Stimulated activated CD4-positive, alpha-beta T cell treated with anti-CD3 and anti-CD28 coated beads, Interleukin-2, amount 100 ng/mL, for 48 hours (primary cell): Measurements from ENCODE around the gene B3GALT6.
A peak's percentile ranks its signal among the peaks of the same experiment; 100 is the strongest.
"Not testable (repeated sequence)": the region's sequence is repeated elsewhere in the genome, so short reads cannot be mapped to it uniquely, and the experiment has no call there.

Source experiments
- DNase-seq, 2 donors: peaks; one replicate each; pipeline ENCODE4 v3.0.0-alpha.2; 2020

The B3GALT6 gene

DNA sequence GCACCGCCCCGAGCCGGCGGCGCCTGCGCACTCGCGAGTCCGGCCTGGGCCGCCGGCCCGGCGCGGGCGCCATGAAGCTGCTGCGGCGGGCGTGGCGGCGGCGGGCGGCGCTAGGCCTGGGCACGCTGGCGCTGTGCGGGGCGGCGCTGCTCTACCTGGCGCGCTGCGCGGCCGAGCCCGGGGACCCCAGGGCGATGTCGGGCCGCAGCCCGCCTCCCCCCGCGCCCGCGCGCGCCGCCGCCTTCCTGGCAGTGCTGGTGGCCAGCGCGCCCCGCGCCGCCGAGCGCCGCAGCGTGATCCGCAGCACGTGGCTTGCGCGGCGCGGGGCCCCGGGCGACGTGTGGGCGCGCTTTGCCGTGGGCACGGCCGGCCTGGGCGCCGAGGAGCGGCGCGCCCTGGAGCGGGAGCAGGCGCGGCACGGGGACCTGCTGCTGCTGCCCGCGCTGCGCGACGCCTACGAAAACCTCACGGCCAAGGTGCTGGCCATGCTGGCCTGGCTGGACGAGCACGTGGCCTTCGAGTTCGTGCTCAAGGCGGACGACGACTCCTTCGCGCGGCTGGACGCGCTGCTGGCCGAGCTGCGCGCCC lies at the start of gene B3GALT6:
Gene B3GALT6 (plus strand): TSS at position 30 of the 588 bp plus-strand sequence. CDS start 42 bp downstream, at position 72.
- DNase-seq: no peak

DNA sequence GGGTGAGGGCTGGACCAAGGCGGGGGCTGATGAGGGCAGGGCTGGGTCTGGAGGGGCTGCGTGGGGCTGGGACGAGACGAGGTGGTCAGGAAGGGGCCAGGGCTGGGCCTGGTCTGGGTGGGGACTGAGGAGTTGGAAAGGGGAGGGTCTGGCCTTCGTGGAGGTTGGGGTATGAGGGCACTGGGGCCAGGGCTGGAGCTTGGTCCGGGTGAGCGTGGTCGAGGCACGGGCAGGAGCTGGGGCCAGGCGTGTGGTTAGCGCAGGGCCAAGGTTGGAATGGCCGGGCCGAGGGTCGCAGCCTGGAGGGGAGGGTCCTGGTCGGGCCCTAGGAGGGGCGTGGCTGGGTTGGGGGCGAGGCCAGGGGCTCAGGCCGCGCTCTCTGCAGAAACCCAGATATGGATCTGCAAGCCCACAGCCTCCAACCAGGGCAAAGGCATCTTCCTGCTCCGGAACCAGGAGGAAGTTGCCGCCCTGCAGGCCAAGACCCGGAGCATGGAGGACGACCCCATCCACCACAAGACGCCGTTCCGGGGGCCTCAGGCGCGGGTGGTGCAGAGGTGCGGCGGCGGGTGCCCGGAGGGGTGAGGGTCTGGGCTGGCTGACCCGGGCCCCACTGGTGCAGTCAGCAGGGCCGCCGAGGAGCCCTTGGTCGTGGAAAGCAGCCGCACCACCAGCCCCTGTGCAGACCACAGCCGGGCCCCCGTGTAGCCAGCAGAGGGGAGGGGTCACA lies 49.4 kb upstream of the B3GALT6 start:
- DNase-seq: no peak

DNA sequence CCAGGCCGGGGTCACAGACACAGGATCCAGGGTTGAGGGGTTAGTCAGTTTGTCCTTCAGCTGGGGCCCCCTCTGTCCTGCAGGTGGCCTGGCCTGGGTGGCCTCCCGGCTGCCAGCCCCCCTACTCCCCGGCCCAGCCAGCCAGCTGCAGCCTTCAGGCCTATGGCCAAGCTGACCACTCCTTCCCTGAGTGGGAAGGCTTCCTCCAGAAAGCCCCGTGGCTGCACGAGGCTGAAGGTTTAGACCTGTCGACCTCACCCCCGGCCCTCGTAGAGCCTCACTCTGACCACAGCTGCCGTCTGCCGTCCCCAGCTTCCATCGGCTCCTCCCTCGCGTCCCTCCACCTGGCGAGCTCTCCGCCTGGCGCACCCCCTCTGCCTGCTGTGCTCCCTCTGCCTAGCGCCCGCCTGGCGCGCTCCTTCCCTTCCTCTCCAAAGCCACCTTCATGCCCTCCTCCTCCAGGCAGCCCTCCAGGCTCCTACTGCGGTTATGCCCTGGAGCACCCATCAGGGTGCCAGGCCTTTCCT lies 48.8 kb upstream of the B3GALT6 start:
- DNase-seq: no peak

DNA sequence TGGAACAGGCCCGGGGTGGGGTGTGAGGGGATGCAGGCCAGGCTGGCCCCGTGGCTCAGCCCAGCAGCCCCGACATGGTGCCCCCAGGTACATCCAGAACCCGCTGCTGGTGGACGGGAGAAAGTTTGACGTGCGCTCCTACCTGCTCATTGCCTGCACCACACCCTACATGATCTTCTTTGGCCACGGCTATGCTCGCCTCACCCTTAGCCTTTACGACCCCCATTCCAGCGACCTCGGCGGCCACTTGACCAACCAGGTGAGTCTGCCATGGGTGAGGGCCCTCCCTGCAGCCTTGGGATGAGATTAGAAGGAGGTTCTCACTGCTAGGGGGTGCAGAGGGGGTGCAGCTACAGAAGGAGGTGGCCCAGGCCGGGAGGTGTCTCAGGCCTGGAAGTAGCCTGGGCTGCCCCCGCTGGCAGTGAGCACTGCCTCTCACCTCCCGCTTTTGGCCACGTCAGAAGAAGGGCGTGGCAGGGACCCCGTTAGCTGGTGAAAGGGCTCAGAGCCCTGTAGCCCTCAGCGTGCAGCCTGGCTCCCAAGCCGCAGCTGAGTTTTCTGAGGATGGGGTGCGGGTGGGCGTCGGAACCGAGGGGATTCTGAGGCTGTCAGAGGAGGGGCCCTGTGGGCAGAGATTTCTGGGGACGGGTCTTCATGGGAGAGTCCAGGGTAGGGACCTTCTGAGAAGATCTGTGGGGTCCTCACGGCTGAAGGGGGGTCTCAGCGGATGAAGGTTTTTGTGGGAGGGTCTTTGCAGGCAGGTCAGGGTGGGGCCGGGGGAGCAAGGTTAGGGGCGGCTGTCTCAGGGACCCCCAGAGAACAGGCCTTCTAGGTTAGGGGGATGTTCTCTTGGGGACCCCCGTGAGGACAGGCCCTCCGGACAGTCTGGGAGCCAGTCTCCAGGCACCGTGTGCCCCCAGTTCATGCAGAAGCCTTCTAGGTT lies 47.9 kb upstream of the B3GALT6 start:
- no peak for DNase-seq

DNA sequence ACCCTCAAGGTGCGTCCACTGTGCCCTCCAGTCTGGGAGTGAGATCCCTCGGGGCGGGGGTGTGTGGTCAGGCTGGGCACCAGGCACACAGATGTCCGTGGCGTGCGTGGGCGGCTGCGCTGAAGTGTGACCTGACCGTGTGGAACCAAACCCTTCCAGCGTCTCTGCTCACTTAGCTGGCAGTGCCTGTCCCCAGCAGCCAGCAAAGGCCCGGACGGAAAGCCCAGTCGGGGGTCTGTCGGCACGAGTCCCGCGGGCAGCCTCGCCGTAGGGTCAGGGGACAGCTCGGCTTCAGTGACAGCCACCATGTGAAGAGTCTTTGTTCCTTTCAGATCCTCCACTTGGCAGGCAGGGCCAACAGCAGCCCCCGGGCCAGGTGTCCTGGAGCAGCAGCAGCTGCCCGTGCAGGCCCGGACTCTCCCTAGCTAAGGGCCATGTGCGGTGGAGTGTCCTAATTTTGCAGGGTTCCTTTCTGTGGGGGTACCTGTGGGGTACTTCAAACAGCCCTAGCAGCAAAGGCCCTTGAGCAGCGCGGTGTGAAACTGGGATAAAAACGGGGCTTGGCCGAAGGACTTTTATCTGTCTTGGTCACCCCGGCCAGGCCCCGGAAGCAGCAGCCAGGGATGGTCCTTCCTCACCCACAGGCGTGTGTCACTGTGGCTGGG lies 46.8 kb upstream of the B3GALT6 start:
- no peak for DNase-seq

DNA sequence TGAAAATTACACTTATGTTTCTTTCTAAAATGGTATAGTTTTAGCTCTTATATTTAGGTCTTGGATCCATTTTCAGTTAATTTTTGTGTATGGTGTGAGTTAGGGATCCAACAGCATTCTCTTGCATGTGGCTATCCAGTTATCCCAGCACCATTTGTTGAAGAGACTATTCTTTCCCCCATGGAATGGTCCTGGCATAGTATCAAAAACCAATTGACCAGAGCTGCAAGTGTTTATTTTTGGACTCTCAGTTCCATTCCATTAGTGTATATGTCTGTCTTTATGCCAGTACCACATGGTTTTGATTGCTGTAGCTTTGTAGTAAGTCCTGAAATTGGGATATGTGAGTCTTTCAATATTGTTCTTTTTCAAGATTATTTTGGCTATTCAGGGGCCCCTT lies 44.1 kb upstream of the B3GALT6 start:
- DNase-seq: no peak

DNA sequence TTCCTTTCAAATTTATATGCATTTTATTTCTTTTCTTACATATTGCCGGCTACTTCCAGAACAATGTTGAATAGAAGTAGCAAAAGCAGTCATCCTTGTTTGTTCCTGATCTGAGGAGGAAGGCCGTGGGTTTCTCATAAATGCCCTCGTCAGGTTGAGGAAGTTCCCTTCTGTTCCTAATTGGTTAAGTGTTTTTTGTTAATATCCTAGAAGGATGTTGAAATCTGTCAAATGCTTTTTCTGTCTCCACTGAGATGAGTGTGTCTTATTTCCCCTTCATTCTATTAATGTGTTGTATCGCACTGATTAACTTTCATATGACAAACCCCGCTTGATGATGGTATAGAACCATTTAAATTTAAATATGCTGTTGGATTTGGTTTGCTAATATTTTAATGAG lies 42.9 kb upstream of the B3GALT6 start:
- no peak for DNase-seq

DNA sequence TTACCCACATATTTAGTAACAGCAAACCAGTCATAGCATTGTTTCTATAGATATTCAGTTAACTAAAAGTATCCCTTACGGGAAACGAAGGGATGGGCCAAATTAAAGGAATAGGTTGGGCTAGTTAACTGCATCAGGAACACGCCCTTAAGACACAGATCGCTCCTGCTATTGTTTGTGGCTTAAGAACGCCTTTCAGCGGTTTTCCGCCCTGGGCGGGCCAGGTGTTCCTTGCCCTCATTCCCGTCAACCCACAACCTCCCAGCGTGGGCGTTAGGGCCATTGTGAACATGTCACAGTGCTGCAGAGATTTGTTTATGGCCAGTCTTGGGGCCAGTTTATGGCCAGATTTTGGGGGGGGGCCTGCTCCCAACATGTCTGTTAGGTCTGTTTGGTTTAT lies 40.3 kb upstream of the B3GALT6 start:
- no peak for DNase-seq

DNA sequence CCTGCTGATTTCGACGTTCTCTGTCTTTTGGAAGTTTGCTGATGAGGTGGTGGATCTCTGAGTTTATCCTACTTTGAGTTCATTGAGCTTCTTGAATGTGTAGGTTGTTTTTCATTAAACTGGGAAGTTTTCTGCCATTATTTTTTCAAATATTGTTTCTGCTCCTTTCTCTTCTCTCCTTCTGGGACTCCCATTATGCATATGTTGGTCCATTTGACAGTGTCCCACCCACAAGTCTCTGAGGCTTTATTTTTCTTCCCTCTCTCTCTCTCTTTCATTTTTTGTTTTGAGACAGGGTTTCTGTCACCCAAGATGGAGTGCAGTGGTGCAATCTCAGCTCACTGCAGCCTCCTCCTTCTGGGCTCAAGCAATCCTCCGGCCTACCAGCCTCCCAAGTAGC lies 37.3 kb upstream of the B3GALT6 start:
- DNase-seq: no peak

DNA sequence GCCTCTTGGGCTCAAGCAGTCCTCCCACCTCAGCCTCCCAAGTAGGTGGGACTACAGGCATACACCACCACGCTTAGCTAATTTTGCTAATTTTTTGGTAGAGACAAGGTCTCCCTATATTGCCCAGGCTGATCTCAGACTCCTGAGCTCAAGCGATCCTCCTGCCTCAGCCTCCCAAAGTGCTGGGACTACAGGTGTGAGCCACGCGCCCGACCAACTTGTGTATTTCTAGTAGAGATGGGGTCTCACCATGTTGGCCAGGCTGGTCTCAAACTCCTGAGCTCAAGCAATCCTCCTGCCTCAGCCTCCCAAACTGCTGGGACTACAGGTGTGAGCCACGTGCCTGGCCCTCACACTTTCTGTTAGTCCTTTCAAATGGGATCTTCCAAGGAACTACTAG lies 36.3 kb upstream of the B3GALT6 start:
- not testable (repeated sequence) for DNase-seq

DNA sequence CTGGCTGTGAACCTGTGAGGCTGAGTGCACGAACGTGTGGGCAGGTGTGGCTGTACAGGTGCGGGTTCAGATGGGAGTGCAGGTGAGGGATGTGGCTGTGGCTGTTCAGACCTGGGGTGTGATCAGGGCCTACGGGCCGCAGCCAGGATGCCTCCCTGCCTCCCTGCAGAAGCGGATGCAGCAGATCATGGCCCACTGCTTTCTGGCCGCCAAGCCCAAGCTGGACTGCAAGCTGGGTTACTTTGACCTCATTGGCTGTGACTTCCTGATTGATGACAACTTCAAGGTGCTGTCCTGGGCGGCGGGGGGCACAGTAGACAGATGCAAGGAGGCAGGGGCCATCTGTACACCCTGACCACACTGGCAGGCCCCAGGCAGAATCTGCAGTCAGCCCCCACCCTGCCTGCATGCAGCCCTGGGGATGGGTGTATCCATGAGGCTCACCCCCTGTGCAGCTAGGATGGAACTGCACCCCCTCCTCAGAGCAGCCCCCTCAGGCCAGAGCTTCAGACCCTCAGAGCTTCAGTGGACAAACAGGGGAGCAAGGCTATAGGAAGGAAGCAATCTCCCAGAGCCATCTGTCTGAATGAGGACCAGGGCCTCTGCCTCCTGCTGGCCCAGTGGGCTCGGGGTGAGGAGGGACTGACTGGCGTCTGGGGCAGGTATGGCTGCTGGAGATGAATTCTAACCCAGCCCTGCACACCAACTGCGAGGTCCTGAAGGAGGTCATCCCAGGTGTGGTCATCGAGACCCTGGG lies 35.4 kb upstream of the B3GALT6 start:
- no peak for DNase-seq

DNA sequence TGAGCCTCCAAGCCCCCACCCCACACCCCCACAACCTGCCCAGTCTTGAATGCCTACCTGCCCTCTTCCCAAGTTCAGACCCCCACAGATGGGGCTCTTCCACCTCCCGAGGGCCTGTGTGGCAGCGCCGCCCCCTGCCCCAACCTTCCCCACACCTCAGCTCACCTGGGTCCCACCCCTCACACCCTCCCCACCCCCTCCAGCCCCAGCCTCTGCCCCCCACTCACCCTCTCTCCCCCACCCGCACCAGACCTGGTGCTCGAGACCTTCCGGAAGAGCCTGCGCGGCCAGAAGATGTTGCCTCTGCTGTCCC lies 34.9 kb upstream of the B3GALT6 start:
- no peak for DNase-seq

DNA sequence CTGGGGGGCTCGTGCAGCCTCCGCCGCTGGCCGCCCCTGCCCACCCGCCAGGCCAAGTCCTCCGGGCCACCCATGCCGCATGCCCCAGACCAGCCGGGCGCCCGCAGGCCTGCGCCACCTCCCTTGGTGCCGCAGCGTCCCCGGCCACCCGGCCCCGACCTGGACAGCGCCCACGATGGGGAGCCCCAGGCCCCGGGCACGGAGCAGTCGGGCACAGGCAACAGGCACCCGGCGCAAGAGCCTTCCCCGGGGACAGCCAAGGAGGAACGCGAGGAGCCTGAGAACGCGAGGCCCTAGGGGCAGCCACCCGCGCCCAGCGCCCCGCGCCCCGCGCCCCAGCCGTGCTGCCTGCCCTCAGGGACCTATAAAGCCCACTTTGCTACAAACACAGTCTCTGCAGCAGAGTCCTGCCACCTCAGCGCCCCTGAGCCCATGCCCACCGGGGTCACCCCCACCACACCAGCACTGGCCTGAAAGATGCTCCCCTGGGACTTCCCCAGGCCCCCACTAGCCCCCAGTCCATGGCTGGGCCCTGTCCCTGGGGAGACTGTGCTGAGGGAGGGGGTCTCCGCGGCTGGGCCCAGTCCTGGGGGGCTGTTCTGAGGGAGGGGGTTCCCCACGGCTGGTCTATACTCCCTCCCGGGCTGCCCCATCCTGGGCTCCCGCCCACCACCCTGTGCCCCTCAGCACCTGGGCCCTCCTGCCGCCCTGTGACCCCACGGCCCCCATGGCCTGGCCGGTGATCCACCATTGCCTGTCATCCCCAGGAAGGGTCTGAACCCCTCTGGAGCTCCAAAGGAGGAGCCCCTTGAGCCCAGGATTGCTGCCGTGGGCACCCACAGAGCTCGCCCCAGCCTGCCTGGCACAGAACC lies 34.2 kb upstream of the B3GALT6 start:
- no peak for DNase-seq

DNA sequence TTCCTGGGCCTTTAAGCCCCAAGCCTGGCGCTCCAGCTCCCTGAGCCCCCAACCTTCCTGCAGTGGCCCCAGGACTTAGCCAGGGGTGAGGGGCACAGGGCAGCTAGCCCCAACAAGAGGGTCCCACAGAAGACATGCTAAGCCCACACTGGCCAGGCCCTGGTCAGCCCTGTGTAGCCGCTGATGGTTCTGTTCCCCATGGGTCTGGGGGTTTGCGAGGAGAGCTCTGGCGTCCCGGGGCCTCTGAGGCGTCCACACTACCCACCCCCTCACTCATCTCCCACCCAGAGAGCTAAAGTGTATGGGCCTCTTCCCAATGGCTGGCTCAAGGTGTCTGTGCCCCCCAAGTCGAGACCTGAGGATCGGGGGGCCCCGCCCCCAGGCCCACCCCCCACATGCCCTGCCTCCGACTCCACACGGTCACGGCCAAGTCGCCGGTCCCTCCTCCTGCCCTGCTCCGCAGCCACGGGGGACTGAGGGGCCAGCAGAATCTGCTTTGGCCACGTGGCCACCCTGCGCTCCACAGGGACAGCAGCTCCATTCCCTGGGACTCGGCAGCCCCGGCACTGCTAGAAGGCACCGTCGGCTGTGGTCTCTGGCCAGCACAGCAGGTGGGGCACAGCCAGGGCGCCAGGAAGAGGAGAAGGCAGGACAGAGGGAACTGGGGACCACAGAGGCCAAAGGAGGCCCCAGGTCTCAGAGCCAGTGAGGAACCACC lies 33.5 kb upstream of the B3GALT6 start:
- DNase-seq: no peak

DNA sequence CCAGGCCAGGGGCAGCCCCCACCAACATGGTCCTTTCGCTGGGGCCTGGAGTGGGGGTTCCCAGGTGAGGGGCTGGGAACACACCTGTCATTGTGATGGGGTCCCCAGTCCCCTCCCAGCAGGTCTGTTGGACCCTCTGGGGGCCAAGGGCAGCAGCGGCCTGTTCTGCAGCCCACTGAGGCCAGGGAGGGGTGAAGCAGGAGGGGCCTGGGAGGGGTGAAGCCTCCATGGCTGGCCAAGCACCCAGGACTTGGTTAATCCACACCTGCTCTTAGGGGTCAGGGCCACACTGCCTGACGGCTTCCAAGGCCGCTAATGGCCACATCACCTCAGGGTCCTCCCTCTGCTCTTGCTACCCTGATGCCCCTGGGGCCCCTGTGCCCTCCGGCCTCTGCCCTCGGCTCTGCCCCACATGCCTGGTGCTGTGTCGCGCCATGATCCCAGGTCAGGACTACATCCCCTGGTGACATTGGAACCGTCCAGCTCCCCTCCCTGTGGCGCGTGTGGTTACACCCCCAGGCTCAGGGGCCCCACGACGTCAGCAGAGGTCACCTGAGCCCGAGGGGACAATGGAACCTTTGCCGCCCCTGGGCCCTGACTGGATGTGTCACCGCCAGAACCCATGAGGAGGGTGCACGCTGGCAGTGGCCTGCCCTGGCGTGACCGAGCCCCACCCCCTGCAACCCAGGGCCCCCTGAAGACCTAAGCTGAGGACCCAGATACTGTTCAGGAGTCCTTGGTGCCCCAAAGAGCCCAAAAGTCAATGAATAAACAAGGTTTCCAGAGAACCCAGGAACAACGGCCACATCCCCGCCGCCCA lies 32.7 kb upstream of the B3GALT6 start:
- DNase-seq: no peak

DNA sequence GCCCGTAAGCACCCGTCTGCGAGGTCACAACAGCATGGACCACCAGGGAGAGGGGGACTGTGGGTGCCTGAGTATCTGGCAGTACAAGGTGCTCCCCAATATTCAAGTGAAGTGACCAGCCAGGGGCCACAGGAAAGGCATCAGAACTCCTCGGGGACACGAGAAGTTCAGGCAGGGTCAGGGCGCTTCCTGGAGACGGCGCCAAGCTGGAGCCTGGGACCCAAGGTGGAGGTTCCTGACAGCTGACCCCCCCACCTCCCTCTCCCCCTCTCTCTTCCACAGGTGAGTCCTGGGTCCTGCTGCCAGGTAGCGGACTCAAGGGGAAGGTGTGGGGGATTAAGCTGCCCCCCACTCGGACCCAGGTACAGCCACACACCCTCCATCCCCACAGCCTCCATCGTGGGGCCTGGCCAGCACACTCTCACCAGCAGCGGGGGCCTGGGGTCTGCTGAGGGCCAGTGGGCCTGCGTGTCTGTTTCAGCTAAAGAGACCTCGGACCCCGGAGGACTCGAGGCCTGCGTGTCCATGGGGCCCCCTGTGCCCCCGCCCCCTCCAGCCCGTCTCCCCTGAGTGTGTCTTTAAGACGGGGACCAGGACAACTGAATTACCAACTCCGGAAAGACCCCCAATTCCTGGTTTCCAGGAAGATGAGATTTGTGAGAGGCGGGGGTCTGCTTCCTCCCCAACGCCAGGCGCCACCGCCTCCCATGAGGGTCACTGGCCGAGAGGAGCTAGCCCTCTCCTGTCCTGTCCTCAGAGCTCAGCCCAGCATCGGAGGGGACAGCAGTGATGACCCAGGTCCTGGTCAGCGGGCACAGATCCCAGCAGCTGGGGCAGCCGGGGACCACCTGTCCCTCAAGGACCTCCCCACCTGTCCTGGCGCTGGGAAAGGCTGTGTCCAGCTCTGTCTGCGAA lies 31.8 kb upstream of the B3GALT6 start:
- DNase-seq: no peak

DNA sequence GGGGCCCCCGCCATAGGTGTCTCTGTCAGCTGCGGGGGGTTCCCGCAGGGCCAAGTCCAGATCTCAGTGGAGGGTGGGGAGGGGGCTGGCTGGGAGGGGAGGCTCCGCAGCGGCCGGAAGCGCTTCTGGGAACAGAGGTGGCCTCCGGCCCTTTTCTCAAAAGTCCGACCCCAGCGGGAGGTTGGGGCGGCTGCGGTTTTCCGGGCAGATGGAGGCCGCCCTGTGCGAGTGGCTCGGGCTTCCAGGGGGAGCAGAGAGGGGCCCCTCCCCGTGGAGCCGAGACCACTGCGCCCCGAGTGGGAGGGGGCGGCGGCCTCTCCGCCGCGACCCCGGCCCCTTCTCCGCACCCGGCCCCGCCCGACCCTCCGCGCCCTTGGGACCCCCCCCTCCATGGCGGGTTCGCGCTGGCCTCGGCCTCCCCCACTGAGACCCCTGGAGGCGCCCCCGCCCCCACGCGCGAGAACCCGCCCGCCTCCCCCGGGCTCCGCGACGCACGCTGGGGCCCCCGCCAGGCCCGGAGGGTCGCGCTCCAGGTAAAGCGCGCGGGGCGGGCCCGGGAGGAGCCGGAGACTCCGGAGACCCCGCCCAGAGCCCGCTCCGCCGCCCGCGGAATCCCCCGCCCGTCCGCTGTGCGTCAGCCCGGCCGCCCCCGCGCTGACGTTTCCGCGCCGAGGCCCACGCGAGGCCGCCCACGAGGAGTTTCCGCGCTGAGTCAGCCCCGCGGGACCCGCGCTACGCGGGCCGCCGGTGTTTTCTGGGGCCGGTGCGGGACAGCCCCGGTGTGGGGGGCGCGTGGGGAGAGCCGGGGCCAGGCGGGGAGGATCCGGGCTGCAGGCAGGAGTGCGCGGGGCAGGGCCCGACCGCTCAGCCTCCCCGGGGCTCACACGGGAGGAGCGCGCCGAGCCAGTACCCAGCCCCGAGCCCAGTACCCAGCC lies 30.9 kb upstream of the B3GALT6 start:
- peak; percentile 82 to 90 for DNase-seq
